ENCODE measurements around the gene SWSAP1.
"Not testable (repeated sequence)": the region's sequence is repeated elsewhere in the genome, so short reads cannot be mapped to it uniquely, and the experiment has no call there.

DNA sequence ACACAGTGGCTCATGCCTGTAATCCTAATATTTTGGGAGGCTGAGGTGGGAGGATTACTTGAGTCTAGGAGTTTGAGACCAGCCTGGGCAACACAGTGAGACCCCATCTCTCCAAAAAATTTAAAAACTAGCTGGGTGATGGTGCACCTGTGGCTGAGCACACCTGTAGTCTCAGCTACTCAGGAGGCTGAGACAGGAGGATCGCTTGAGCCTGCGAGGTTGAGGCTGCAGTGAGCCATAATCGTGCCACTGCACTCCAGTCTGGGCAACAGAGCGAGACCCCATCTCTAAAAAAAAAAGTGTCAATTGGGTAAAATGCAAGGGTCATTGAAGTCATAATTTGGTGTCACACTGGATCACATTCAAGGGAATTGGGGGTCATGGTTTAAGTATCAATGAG is 20.4 kb upstream of the SWSAP1 start:
- TF ChIP-seq, protein P1, sequence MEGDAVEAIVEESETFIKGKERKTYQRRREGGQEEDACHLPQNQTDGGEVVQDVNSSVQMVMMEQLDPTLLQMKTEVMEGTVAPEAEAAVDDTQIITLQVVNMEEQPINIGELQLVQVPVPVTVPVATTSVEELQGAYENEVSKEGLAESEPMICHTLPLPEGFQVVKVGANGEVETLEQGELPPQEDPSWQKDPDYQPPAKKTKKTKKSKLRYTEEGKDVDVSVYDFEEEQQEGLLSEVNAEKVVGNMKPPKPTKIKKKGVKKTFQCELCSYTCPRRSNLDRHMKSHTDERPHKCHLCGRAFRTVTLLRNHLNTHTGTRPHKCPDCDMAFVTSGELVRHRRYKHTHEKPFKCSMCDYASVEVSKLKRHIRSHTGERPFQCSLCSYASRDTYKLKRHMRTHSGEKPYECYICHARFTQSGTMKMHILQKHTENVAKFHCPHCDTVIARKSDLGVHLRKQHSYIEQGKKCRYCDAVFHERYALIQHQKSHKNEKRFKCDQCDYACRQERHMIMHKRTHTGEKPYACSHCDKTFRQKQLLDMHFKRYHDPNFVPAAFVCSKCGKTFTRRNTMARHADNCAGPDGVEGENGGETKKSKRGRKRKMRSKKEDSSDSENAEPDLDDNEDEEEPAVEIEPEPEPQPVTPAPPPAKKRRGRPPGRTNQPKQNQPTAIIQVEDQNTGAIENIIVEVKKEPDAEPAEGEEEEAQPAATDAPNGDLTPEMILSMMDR (IDR thresholded peaks at IDR 0.05 in 2 of 3, conservative IDR thresholded peaks at IDR 0.05 in 1 of 3; ENCODE audit: borderline replicate concordance in 1 of 3, insufficient read depth in 1 of 3, low read depth in 2 of 3, low read length in 2 of 3), result not testable (repeated sequence)
- TF ChIP-seq YY1 (IDR thresholded peaks at IDR 0.05; ENCODE audit: extremely low read depth, insufficient replicate concordance, low read depth, low read length); POLR2AphosphoS5 (IDR thresholded peaks at IDR 0.05; ENCODE audit: low read depth, low read length); ZNF274 (IDR thresholded peaks at IDR 0.05; ENCODE audit: low read depth, low read length); POLR2A (IDR thresholded peaks at IDR 0.05; ENCODE audit: borderline replicate concordance, extremely low read depth, insufficient read depth, insufficient read length); CEBPB (IDR thresholded peaks at IDR 0.05; ENCODE audit: low read depth): not testable (repeated sequence)
- TF ChIP-seq, protein P2, sequence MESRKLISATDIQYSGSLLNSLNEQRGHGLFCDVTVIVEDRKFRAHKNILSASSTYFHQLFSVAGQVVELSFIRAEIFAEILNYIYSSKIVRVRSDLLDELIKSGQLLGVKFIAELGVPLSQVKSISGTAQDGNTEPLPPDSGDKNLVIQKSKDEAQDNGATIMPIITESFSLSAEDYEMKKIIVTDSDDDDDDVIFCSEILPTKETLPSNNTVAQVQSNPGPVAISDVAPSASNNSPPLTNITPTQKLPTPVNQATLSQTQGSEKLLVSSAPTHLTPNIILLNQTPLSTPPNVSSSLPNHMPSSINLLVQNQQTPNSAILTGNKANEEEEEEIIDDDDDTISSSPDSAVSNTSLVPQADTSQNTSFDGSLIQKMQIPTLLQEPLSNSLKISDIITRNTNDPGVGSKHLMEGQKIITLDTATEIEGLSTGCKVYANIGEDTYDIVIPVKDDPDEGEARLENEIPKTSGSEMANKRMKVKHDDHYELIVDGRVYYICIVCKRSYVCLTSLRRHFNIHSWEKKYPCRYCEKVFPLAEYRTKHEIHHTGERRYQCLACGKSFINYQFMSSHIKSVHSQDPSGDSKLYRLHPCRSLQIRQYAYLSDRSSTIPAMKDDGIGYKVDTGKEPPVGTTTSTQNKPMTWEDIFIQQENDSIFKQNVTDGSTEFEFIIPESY (IDR thresholded peaks at IDR 0.05; ENCODE audit: extremely low read depth, insufficient replicate concordance, low read length), result not testable (repeated sequence)
